Keratinocyte (primary cell): Measurements from ENCODE around the gene PARP3.

ENCODE experiments used
- CTCF ChIP-seq, 3 experiments: IDR thresholded peaks in 1 of 3; conservative IDR thresholded peaks in 1 of 3; optimal IDR thresholded peaks in 1 of 3; 2 replicates in 2 of 3; 3 replicates in 1 of 3; pipeline versions ENCODE3 to v1.5.1; 2011; ENCODE audit warnings: low read length in 3 of 3, mild to moderate bottlenecking in 3 of 3, moderate library complexity in 2 of 3, control low read depth in 1 of 3, inconsistent platforms in 1 of 3; ENCODE audit not compliant: insufficient read depth in 2 of 3; ENCODE audit errors: extremely low read depth in 1 of 3
- EZH2 ChIP-seq: IDR thresholded peaks from one replicate; pipeline ENCODE4 v1.6.1; 2012; ENCODE audit warnings: inconsistent platforms, mild to moderate bottlenecking, low read length, moderate library complexity

GRCh38 chr3:51968883-51969678 is 26.9 kb downstream of the PARP3 start:
- TF ChIP-seq CTCF (optimal IDR thresholded peaks at IDR 0.05 in 1 of 3, IDR thresholded peaks at IDR 0.05 in 1 of 3, conservative IDR thresholded peaks at IDR 0.05 in 1 of 3; ENCODE audit: extremely low read depth in 1 of 3, insufficient read depth in 2 of 3, low read length in 3 of 3) (no peak), EZH2 (no peak)
